Measurements from ENCODE around the gene SEMA6C.

Gene SEMA6C

DNA sequence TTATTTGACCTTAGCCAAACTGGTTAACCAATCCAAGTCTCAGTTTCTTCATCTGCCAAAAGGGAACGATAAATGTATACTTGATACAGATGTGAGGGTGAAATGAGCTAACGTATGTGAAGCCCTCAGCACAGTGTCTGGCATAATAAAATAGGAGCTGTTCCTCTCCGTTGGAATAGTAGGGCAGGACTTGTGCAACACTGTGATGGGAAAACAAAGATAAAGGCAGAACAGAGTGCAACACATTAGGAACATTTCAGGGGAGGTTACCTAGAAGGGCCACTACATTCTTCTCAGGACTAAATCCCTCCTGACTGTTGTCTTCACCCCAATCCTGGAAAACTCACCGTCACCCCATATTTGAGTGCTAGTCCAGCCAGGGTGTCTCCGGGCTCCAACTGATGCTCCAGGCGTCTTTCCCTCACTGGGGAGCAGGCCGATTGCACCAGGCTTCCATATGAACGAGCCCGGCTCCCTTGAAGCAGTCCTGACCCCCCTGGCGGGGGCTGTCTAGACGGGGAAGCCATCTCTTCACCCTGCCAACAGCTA is 18.4 kb upstream of the SEMA6C start:
- DNase-seq (ENCODE audit: low read depth in 1 of 2, low spot score in 1 of 2) = no peak

- no peak for DNase-seq (ENCODE audit: low read depth in 1 of 2, low spot score in 1 of 2)
Measured at GRCh38 chr1:151159373-151159772, 12.9 kb upstream of the SEMA6C start.

DNA sequence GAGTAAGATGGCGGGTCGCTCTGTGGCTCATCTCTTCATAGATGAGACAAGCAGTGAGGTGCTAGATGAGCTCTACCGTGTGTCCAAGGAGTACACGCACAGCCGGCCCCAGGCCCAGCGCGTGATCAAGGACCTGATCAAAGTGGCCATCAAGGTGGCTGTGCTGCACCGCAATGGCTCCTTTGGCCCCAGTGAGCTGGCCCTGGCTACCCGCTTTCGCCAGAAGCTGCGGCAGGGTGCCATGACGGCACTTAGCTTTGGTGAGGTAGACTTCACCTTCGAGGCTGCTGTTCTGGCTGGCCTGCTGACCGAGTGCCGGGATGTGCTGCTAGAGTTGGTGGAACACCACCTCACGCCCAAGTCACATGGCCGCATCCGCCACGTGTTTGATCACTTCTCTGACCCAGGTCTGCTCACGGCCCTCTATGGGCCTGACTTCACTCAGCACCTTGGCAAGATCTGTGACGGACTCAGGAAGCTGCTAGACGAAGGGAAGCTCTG is 12.4 kb upstream of the SEMA6C start:
- no peak for DNase-seq (ENCODE audit: low read depth in 1 of 2, low spot score in 1 of 2)

DNA sequence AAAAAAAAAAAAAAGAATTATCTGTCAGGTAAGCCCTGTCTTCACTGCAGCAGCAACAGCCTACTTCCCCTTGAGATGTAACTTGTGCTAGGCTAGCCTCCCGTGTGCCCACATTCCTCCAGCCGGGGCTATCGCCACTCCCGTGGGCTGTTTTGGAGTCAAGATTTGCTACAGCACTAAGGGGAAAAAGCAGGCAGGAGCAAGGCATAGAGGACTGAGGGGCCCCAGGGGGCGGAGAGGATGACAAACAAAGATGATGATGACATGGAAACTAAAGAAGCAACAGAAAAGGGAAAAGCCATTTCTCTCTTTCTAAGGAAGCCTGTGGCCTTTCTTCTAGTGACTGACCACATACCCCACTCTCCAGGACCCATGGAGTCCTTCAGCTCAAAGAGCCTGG is 11.9 kb upstream of the SEMA6C start:
- no peak for DNase-seq (ENCODE audit: low read depth in 1 of 2, low spot score in 1 of 2)

DNA sequence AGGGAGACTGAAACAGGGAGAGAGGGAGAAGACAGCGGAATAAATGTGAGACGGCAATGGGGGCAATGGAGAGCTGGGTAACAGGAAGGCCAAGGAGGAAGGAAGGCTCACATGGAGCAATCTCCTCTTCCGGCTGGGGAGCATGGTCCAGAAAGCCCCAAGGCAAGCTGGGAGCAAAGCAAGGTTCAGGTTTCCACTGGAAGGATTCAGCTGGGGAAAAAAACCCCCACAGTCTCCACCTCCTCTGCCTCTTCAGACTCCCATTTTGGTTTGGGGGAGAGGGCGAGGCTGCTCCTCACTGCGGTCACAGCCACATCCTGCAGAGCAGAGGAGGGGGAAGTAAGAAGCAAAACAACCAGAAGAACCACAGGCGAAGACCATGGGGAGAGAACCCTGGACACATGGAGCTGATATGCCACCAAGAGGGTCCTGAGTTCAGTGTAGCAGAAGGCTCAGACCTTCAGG is 10.7 kb upstream of the SEMA6C start:
- DNase-seq (ENCODE audit: low read depth in 1 of 2, low spot score in 1 of 2) = peak; percentile 33 to 38

DNA sequence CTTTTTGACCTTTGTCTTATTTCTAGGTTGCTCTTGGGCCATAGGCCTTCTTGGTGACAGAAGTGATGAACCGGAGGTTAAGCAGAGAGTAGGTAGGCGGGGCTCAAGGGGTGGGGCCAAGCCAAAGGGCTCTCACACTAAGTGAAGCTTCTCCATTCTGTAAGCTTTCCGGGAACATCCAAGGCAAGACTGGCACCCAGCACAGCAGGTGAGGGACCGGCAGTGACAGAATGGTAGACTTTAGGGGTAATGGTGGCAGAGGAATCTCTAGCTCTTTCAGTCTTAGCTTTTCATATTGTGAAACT is 10.0 kb upstream of the SEMA6C start, which contains the start of gene TNFAIP8L2:
TSS of gene TNFAIP8L2 (plus strand) at position 135 of the 305 bp plus-strand sequence. CDS start 2,049 bp downstream, outside the sequence.
- peak; percentile 44 to 67 for DNase-seq (ENCODE audit: low read depth in 1 of 2, low spot score in 1 of 2)

- no peak for DNase-seq (ENCODE audit: low read depth in 1 of 2, low spot score in 1 of 2)
Measured at GRCh38 chr1:151147665-151148064, 1.2 kb upstream of the SEMA6C start.

- DNase-seq (ENCODE audit: low read depth in 1 of 2, low spot score in 1 of 2) = no peak
Measured at GRCh38 chr1:151147132-151147503, 687 bp upstream of the SEMA6C start.

GRCh38 chr1:151146072-151146411 is 389 bp downstream of the SEMA6C start:
- no peak for DNase-seq (ENCODE audit: low read depth in 1 of 2, low spot score in 1 of 2)

GRCh38 chr1:151145304-151146071 is 943 bp downstream of the SEMA6C start:
- DNase-seq (ENCODE audit: low read depth in 1 of 2, low spot score in 1 of 2) = no peak

- no peak for DNase-seq (ENCODE audit: low read depth in 1 of 2, low spot score in 1 of 2)
Measured at GRCh38 chr1:151144474-151145303, 1.7 kb downstream of the SEMA6C start.

GRCh38 chr1:151143986-151144385 is 2.4 kb downstream of the SEMA6C start:
- DNase-seq (ENCODE audit: low read depth in 1 of 2, low spot score in 1 of 2) = no peak

DNA sequence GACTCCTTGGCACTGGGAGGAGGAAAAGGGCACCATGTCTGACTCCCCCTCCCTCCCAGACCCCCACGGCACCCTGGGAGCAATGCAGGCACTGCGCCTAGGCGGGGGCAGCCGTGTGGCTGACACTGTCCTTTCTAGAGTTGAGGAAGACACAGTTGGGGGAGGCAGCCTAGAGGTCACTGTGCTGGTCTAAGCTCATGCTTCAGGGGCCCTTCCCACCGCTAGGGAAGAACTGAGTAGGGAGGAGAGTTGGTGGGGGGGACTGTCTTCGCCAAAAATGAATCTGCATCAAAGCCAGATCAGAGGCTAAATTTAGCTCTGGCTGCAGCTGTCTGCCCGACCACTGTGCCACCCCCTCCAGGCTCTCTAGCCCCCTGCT is 3.4 kb downstream of the SEMA6C start:
- DNase-seq (ENCODE audit: low read depth in 1 of 2, low spot score in 1 of 2) = no peak

- no peak for DNase-seq (ENCODE audit: low read depth in 1 of 2, low spot score in 1 of 2)
Measured at GRCh38 chr1:151142411-151143056, 3.9 kb downstream of the SEMA6C start.

GRCh38 chr1:151137789-151138188 is 8.6 kb downstream of the SEMA6C start:
- DNase-seq (ENCODE audit: low read depth in 1 of 2, low spot score in 1 of 2) = no peak

DNA sequence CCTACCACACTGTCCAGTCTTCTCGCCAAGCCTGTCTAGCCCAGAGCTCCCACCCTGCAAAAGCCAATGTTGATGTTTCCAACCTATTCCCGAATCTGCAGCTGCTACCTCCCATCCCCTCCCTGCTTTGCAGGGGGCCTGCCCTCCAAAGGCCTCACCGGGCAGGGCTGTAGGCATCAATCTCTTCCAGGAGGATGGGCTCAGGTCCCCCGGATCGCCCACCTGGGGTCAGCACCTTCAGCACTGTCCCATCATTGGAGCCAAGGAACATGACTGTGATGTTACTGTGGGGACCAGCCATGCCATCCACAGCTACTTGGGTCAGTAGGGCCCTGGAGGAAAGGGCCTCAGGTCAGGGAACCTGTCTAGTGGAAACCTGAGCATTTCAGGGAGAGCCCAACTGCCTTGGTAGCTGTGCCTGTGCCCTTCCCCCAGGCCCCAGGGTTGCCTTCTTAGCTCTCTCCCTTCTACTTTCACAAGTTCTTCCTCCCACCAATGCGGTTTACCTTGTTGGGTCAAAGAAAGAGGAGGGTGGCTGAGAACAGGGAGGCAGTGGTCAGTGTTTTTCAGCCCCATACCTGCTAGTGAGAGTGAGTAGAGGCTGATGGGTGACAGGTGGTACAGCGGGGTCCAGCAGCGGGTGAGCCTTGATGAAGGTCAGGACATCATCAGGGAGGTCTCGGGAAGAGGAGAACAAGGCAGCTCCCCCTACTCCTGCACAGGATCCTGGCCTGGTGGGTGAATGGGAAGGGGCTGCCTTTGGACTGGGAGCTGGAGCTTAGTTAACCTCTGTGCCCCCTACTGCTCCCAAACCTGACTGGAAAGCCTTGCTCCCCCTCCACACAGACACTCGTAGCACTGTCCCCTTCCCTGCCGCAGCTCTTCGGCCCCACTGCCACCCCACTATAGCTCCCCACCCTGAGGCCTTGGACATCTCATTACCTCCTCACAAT is 10.7 kb downstream of the SEMA6C start:
- no peak for DNase-seq (ENCODE audit: low read depth in 1 of 2, low spot score in 1 of 2)

DNA sequence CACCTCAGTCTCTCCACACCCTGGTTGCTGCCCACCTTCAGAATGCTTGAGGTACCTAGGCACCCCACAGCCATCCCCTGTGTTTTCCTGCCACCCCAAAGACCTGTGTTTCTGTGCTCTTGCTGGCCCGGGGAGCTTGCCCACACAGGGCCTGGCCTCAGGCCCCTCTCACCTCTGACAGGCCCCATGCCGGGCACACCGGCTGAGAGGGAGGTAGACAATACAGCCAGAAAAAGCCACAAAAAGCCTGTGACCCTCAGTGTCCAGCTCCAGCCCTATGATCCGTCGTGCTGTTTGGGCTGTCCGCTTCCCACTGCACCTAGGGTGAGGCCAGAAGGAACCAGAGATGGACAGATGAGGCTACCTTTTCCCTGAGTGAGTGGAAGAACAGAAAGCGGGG is 11.4 kb downstream of the SEMA6C start:
- DNase-seq (ENCODE audit: low read depth in 1 of 2, low spot score in 1 of 2) = no peak

DNA sequence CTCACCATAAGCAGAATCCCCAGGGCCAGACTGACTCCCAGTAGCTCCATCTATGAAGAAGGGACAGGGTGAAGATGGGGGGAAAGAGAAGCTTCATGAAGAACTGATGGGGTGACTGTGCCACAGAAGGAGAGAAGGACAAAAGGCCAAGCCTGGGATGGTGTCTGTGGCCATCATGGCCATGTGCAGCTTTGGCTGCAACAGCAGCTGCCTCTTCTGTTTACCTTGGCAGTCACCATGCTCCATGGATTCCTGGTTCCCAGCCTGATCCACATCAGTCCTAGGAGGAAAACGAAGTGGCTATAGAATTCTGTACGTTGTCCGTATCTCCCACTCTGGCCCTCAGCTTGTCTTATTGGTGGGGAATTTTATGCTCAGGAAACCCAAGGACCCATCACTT is 12.0 kb downstream of the SEMA6C start:
- no peak for DNase-seq (ENCODE audit: low read depth in 1 of 2, low spot score in 1 of 2)

GRCh38 chr1:151133018-151133806 is 13.2 kb downstream of the SEMA6C start:
- DNase-seq (ENCODE audit: low read depth in 1 of 2, low spot score in 1 of 2) = no peak
